Measurements from ENCODE around the gene RCC1.

The RCC1 gene, protein sequence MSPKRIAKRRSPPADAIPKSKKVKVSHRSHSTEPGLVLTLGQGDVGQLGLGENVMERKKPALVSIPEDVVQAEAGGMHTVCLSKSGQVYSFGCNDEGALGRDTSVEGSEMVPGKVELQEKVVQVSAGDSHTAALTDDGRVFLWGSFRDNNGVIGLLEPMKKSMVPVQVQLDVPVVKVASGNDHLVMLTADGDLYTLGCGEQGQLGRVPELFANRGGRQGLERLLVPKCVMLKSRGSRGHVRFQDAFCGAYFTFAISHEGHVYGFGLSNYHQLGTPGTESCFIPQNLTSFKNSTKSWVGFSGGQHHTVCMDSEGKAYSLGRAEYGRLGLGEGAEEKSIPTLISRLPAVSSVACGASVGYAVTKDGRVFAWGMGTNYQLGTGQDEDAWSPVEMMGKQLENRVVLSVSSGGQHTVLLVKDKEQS

DNA sequence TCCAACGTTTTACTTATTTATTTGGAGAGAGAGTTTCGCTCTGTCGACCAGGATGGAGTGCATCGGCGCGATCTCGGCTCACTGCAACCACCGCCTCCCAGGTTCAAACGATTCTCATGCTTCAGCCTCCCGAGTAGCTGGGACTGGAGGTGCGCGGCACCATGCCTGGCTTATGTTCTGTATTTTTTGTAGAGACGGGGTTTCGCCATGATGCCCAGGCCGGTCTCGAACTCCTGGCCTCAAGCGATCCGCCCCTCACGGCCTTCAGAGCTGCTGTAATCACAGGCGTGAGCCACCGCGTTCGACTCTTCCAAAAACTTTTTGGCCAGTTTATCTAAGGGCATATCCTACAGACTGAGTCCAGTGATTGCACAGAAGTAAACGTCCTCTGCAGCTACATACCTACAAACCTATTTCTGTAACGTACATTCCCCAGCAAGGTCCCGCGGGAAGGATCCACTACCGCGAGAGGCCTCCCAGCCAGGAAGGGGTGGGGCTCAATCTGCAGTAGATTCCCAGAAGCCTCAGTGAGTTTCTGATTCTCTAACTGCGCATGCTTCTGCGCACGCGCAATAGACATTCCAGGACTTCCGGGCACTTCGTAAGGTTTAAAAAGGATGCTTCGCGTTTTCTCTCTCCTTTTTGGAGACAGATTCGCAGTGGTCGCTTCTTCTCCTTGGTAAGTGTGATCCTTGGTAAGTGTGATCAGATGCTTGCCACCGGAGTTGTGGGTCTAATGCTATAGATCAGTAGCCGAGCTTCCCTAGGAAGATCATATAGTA is at the start of gene RCC1:
Gene RCC1, plus strand, starts transcription at position 638 of the 782 bp plus-strand sequence. CDS start 23,824 bp downstream, outside the sequence.
- TF ChIP-seq, protein P1, sequence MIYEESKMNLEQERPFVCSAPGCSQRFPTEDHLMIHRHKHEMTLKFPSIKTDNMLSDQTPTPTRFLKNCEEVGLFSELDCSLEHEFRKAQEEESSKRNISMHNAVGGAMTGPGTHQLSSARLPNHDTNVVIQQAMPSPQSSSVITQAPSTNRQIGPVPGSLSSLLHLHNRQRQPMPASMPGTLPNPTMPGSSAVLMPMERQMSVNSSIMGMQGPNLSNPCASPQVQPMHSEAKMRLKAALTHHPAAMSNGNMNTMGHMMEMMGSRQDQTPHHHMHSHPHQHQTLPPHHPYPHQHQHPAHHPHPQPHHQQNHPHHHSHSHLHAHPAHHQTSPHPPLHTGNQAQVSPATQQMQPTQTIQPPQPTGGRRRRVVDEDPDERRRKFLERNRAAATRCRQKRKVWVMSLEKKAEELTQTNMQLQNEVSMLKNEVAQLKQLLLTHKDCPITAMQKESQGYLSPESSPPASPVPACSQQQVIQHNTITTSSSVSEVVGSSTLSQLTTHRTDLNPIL (CRISPR knock-in tag; IDR thresholded peaks at IDR 0.05; ENCODE audit: low read depth): no peak
- no peak for TF ChIP-seq CSDC2 (CRISPR knock-in tag; IDR thresholded peaks at IDR 0.05)
- TF ChIP-seq TOX (CRISPR knock-in tag; IDR thresholded peaks at IDR 0.05; ENCODE audit: borderline replicate concordance): peak; percentile 53; the same call in 1 of the 2 replicates
- TF ChIP-seq, protein P2, sequence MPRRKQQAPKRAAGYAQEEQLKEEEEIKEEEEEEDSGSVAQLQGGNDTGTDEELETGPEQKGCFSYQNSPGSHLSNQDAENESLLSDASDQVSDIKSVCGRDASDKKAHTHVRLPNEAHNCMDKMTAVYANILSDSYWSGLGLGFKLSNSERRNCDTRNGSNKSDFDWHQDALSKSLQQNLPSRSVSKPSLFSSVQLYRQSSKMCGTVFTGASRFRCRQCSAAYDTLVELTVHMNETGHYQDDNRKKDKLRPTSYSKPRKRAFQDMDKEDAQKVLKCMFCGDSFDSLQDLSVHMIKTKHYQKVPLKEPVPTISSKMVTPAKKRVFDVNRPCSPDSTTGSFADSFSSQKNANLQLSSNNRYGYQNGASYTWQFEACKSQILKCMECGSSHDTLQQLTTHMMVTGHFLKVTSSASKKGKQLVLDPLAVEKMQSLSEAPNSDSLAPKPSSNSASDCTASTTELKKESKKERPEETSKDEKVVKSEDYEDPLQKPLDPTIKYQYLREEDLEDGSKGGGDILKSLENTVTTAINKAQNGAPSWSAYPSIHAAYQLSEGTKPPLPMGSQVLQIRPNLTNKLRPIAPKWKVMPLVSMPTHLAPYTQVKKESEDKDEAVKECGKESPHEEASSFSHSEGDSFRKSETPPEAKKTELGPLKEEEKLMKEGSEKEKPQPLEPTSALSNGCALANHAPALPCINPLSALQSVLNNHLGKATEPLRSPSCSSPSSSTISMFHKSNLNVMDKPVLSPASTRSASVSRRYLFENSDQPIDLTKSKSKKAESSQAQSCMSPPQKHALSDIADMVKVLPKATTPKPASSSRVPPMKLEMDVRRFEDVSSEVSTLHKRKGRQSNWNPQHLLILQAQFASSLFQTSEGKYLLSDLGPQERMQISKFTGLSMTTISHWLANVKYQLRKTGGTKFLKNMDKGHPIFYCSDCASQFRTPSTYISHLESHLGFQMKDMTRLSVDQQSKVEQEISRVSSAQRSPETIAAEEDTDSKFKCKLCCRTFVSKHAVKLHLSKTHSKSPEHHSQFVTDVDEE (CRISPR knock-in tag; IDR thresholded peaks at IDR 0.05): peak; percentile 64; the same call in 1 of the 2 replicates
- TF ChIP-seq ESRRG (CRISPR knock-in tag; IDR thresholded peaks at IDR 0.05): no peak
- TF ChIP-seq, protein P3, sequence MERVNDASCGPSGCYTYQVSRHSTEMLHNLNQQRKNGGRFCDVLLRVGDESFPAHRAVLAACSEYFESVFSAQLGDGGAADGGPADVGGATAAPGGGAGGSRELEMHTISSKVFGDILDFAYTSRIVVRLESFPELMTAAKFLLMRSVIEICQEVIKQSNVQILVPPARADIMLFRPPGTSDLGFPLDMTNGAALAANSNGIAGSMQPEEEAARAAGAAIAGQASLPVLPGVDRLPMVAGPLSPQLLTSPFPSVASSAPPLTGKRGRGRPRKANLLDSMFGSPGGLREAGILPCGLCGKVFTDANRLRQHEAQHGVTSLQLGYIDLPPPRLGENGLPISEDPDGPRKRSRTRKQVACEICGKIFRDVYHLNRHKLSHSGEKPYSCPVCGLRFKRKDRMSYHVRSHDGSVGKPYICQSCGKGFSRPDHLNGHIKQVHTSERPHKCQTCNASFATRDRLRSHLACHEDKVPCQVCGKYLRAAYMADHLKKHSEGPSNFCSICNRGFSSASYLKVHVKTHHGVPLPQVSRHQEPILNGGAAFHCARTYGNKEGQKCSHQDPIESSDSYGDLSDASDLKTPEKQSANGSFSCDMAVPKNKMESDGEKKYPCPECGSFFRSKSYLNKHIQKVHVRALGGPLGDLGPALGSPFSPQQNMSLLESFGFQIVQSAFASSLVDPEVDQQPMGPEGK (CRISPR knock-in tag; IDR thresholded peaks at IDR 0.05; ENCODE audit: borderline replicate concordance): no peak
- no peak for TF ChIP-seq PPARA (CRISPR knock-in tag; IDR thresholded peaks at IDR 0.05; ENCODE audit: borderline replicate concordance)
- no peak for TF ChIP-seq TCF4 (CRISPR knock-in tag; IDR thresholded peaks at IDR 0.05; ENCODE audit: borderline replicate concordance)
- TF ChIP-seq OSR1 (CRISPR knock-in tag; IDR thresholded peaks at IDR 0.05): no peak
- TF ChIP-seq BACH2 (CRISPR knock-in tag; IDR thresholded peaks at IDR 0.05; ENCODE audit: borderline replicate concordance): no peak
- TF ChIP-seq GLIS3 (CRISPR knock-in tag; IDR thresholded peaks at IDR 0.05): no peak
- TF ChIP-seq ZC3H10 (CRISPR knock-in tag; IDR thresholded peaks at IDR 0.05): no peak
- no peak for TF ChIP-seq ARNTL (CRISPR knock-in tag; IDR thresholded peaks at IDR 0.05; ENCODE audit: borderline replicate concordance, low read depth)
- no peak for TF ChIP-seq SNAI2 (CRISPR knock-in tag; IDR thresholded peaks at IDR 0.05)
- peak; percentile 86 for ATAC-seq

DNA sequence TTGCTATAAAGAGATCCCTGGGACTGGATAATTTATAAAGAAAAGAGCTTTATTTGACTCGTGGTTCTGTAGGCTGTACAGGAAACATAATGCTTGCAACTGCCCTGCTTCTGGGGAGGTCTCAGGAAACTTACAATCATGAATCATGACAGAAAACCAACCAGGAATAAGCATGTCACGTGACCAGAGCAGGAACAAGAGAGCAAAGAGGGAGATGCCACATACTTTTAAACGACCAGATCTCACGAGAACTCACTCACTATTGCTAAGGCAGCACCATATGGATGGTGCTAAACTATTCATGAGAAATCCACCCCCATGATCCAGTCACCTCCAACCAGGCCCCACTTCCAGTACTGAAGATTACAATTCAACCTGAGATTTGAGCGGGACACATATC is 49.8 kb upstream of the RCC1 start:
- peak; percentile 53 for ATAC-seq
- TF ChIP-seq, protein P4, sequence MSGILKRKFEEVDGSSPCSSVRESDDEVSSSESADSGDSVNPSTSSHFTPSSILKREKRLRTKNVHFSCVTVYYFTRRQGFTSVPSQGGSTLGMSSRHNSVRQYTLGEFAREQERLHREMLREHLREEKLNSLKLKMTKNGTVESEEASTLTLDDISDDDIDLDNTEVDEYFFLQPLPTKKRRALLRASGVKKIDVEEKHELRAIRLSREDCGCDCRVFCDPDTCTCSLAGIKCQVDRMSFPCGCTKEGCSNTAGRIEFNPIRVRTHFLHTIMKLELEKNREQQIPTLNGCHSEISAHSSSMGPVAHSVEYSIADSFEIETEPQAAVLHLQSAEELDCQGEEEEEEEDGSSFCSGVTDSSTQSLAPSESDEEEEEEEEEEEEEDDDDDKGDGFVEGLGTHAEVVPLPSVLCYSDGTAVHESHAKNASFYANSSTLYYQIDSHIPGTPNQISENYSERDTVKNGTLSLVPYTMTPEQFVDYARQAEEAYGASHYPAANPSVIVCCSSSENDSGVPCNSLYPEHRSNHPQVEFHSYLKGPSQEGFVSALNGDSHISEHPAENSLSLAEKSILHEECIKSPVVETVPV (CRISPR knock-in tag; IDR thresholded peaks at IDR 0.05): no peak
- no peak for TF ChIP-seq ZFP30 (CRISPR knock-in tag; IDR thresholded peaks at IDR 0.05)
- TF ChIP-seq BACH2 (CRISPR knock-in tag; IDR thresholded peaks at IDR 0.05; ENCODE audit: borderline replicate concordance): no peak
- TF ChIP-seq ZNF565 (CRISPR knock-in tag; conservative IDR thresholded peaks at IDR 0.05; ENCODE audit: low read depth): no peak
- TF ChIP-seq OSR1 (CRISPR knock-in tag; IDR thresholded peaks at IDR 0.05): no peak
- no peak for TF ChIP-seq ZFP3 (CRISPR knock-in tag; IDR thresholded peaks at IDR 0.05)
- no peak for TF ChIP-seq ESRRG (CRISPR knock-in tag; IDR thresholded peaks at IDR 0.05)
- TF ChIP-seq RARB (CRISPR knock-in tag; IDR thresholded peaks at IDR 0.05): no peak
- no peak for TF ChIP-seq TCF4 (CRISPR knock-in tag; IDR thresholded peaks at IDR 0.05; ENCODE audit: borderline replicate concordance)
- TF ChIP-seq CSDC2 (CRISPR knock-in tag; IDR thresholded peaks at IDR 0.05): no peak
- TF ChIP-seq, protein P3 (CRISPR knock-in tag; IDR thresholded peaks at IDR 0.05; ENCODE audit: borderline replicate concordance): no peak
- TF ChIP-seq ZNF8 (CRISPR knock-in tag; IDR thresholded peaks at IDR 0.05): no peak
- TF ChIP-seq SNAI2 (CRISPR knock-in tag; IDR thresholded peaks at IDR 0.05): no peak
- no peak for TF ChIP-seq PPARA (CRISPR knock-in tag; IDR thresholded peaks at IDR 0.05; ENCODE audit: borderline replicate concordance)
- TF ChIP-seq, protein P2 (CRISPR knock-in tag; IDR thresholded peaks at IDR 0.05): no peak
- no peak for TF ChIP-seq TOX (CRISPR knock-in tag; IDR thresholded peaks at IDR 0.05; ENCODE audit: borderline replicate concordance)
- no peak for TF ChIP-seq ISL1 (CRISPR knock-in tag; IDR thresholded peaks at IDR 0.05)
- no peak for TF ChIP-seq GLIS3 (CRISPR knock-in tag; IDR thresholded peaks at IDR 0.05)
- TF ChIP-seq ARNTL (CRISPR knock-in tag; IDR thresholded peaks at IDR 0.05; ENCODE audit: borderline replicate concordance, low read depth): no peak
